GM21447 (cell line): ENCODE measurements around the gene RHOG.
"Not testable (repeated sequence)": the region's sequence is repeated elsewhere in the genome, so short reads cannot be mapped to it uniquely, and the experiment has no call there.

Experiments
- ATAC-seq: cut with Tn5 transposase; IDR thresholded peaks from one replicate; pipeline ENCODE4 v1.9.1; 2021; ENCODE audit not compliant: unreplicated experiment

The RHOG gene

GRCh38 chr11:3834664-3835461, 5.9 kb downstream of the RHOG start:
- no peak for ATAC-seq

- no peak for ATAC-seq
Measured at GRCh38 chr11:3834349-3834663, 6.5 kb downstream of the RHOG start.

GRCh38 chr11:3833449-3833848, 7.3 kb downstream of the RHOG start:
- ATAC-seq, result no peak

GRCh38 chr11:3832816-3833215, 7.9 kb downstream of the RHOG start:
- ATAC-seq, result no peak

GRCh38 chr11:3831378-3832239, 9.2 kb downstream of the RHOG start:
- ATAC-seq, result no peak

- ATAC-seq, result no peak
Measured at GRCh38 chr11:3830730-3831129, 10.0 kb downstream of the RHOG start.

- no peak for ATAC-seq
Measured at GRCh38 chr11:3830088-3830487, 10.7 kb downstream of the RHOG start.

GRCh38 chr11:3827434-3828186, 13.1 kb downstream of the RHOG start:
- no peak for ATAC-seq

- ATAC-seq, result no peak
Measured at GRCh38 chr11:3826721-3827120, 14.0 kb downstream of the RHOG start.

GRCh38 chr11:3825473-3826154, 15.1 kb downstream of the RHOG start:
- no peak for ATAC-seq

- peak; percentile 83 for ATAC-seq
Measured at GRCh38 chr11:3824714-3825472, 15.9 kb downstream of the RHOG start.

- ATAC-seq, result no peak
Measured at GRCh38 chr11:3823762-3824506, 16.8 kb downstream of the RHOG start.

GRCh38 chr11:3823303-3823702, 17.5 kb downstream of the RHOG start:
- ATAC-seq, result no peak

GRCh38 chr11:3822312-3822711, 18.4 kb downstream of the RHOG start:
- no peak for ATAC-seq

- ATAC-seq, result no peak
Measured at GRCh38 chr11:3820971-3821370, 19.8 kb downstream of the RHOG start.

- ATAC-seq, result no peak
Measured at GRCh38 chr11:3817181-3817800, 23.5 kb downstream of the RHOG start.

GRCh38 chr11:3816673-3817072, 24.1 kb downstream of the RHOG start:
- ATAC-seq, result no peak

GRCh38 chr11:3815845-3816244, 24.9 kb downstream of the RHOG start:
- ATAC-seq, result no peak

- ATAC-seq, result not testable (repeated sequence)
Measured at GRCh38 chr11:3814832-3815231, 25.9 kb downstream of the RHOG start.
